Measurements from ENCODE around the gene SCAI.

DNA sequence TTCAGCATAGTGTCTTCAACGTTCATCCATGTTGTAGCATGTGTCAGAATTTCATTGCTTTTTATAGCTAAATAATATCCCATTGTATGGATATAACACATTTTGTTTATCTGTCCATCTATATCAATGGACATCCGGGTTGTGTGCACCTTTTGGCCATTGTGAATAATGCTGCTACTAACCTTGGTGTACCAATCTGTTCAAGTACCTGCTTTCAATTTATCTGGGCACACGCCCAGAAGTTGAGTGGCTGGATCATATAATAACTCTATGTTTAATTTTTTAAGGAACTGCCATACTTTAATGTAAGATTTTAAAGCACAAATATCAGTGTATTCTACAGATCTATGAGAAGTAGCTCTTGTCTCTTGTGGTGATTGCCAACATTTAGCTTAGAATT is 43.5 kb downstream of the SCAI start:
- TF ChIP-seq, protein P1, sequence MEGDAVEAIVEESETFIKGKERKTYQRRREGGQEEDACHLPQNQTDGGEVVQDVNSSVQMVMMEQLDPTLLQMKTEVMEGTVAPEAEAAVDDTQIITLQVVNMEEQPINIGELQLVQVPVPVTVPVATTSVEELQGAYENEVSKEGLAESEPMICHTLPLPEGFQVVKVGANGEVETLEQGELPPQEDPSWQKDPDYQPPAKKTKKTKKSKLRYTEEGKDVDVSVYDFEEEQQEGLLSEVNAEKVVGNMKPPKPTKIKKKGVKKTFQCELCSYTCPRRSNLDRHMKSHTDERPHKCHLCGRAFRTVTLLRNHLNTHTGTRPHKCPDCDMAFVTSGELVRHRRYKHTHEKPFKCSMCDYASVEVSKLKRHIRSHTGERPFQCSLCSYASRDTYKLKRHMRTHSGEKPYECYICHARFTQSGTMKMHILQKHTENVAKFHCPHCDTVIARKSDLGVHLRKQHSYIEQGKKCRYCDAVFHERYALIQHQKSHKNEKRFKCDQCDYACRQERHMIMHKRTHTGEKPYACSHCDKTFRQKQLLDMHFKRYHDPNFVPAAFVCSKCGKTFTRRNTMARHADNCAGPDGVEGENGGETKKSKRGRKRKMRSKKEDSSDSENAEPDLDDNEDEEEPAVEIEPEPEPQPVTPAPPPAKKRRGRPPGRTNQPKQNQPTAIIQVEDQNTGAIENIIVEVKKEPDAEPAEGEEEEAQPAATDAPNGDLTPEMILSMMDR (IDR thresholded peaks at IDR 0.05; ENCODE audit: insufficient read depth, low read length, poor library complexity, severe bottlenecking): no peak
- no peak for TF ChIP-seq EZH2phosphoT487 (conservative IDR thresholded peaks at IDR 0.05; ENCODE audit: low read length)

All from SU-DHL-6 (cell line).